A673 (cell line): ENCODE results near the gene TBC1D5. TPM values are rescaled to one million over a fixed set of nuclear protein-coding genes. Genes with fewer than 3 reads are reported as not detected.

Experiments
- BruUV-seq: library from RNA; stranded (reverse); fragments of 400-500 nt; replicated peaks from 2 replicates; lab custom pipeline; 2021; lab: Mats Ljungman, UMichigan
- CTCF ChIA-PET: fragments of 300-600 bp; sonication (Branson Sonifier 250); formaldehyde crosslinking; loops from one replicate; lab custom pipeline; 2022; ENCODE audit warnings: antibody characterized with exemption; lab: Charles Lee
- POLR2A ChIA-PET: fragments of 300-600 bp; sonication (Branson Sonifier 250); formaldehyde crosslinking; loops from one replicate; lab custom pipeline; 2022; ENCODE audit warnings: antibody characterized with exemption; ENCODE audit not compliant: low non-redundant PET; lab: Charles Lee
- DNase-seq: peaks from one replicate; pipeline ENCODE4 v3.0.0-alpha.2; 2015; ENCODE audit warnings: low spot score
- H3K27ac ChIP-seq: fragments of 200-600 bp; sonication (generic); 2 replicates; pipeline ENCODE4 v1.5.1; 2016; ENCODE audit warnings: mixed run types, low read depth, mild to moderate bottlenecking, mixed read lengths, antibody characterized with exemption, low read length; ENCODE audit not compliant: poor library complexity, severe bottlenecking
- H3K27me3 ChIP-seq: fragments of 200-600 bp; sonication (generic); replicated peaks from 2 replicates; pipeline ENCODE4 v1.6.1; 2017; ENCODE audit warnings: mixed run types, low read depth, mild to moderate bottlenecking, mixed read lengths, antibody characterized with exemption, low read length; ENCODE audit not compliant: insufficient read depth, poor library complexity
- H3K36me3 ChIP-seq: fragments of 200-600 bp; sonication (generic); 2 replicates; pipeline ENCODE4 v1.6.1; 2016; ENCODE audit warnings: mixed run types, mild to moderate bottlenecking, mixed read lengths, antibody characterized with exemption, low read length; ENCODE audit not compliant: insufficient read depth, poor library complexity, severe bottlenecking
- H3K4me1 ChIP-seq: fragments of 200-600 bp; sonication (generic); 2 replicates; pipeline ENCODE4 v1.6.1; 2017; ENCODE audit warnings: mixed run types, mild to moderate bottlenecking, mixed read lengths, antibody characterized with exemption, low read length; ENCODE audit not compliant: insufficient read depth, poor library complexity, severe bottlenecking
- H3K4me3 ChIP-seq: fragments of 200-600 bp; sonication (generic); 2 replicates; pipeline ENCODE4 v1.5.1; 2016; ENCODE audit warnings: low read depth, mixed run types, mild to moderate bottlenecking, mixed read lengths, low read length; ENCODE audit not compliant: poor library complexity, severe bottlenecking
- H3K9me3 ChIP-seq: fragments of 200-600 bp; sonication (generic); 2 replicates; pipeline ENCODE4 v1.6.1; 2016; ENCODE audit warnings: mixed run types, low read depth, mild to moderate bottlenecking, mixed read lengths, antibody characterized with exemption, low read length; ENCODE audit not compliant: poor library complexity, severe bottlenecking
- CTCF ChIP-seq: fragments of 300-800, 200-600 bp; sonication (generic); conservative IDR thresholded peaks from 2 replicates; pipeline ENCODE4 v1.5.1; 2017; ENCODE audit warnings: low read depth, mild to moderate bottlenecking, antibody characterized with exemption, low read length, moderate library complexity, mixed read lengths
- EZH2 ChIP-seq: fragments of 200-600 bp; sonication (generic); IDR thresholded peaks from 2 replicates; pipeline ENCODE4 v1.6.1; 2017; ENCODE audit warnings: borderline replicate concordance, low read depth, mild to moderate bottlenecking, mixed read lengths, antibody characterized with exemption, low read length; ENCODE audit not compliant: poor library complexity, severe bottlenecking
- intact Hi-C: fragments of 100-400 bp; cut with micrococcal nuclease; formaldehyde crosslinking; loops from one replicate; pipeline ENCODE4 v1.10.0; 2022; ENCODE audit not compliant: unreplicated experiment
- total RNA-seq: library from RNA; stranded (reverse); gene quantifications from 2 replicates; pipeline ENCODE4 v1.2.3, GENCODE V29; 2021

The TBC1D5 gene
- total RNA-seq, 1 experiment from 2014 or later, result 40.7 TPM

- Histone ChIP-seq H3K4me1 (no peaks in the 10 kb centered on the region), H3K9me3 (no peaks in the 10 kb centered on the region), H3K27me3 (no peaks in the 10 kb centered on the region), H3K36me3 (no peaks in the 10 kb centered on the region), H3K4me3 (no peak overlapping the region), H3K27ac (no peak overlapping the region)
- DNase-seq, result no peak
- POLR2A ChIA-PET, result no interaction called here
- no TSS peak for BruUV-seq
- intact Hi-C loops, result no loop called here
- CTCF ChIA-PET, result no interaction called here
- no peak for TF ChIP-seq CTCF
- TF ChIP-seq EZH2, result no peak
Observed at GRCh38 chr3:17772556-17772955, 30.1 kb upstream of the TBC1D5 start.

- intact Hi-C loops, result no loop called here
- Histone ChIP-seq H3K9me3 (no peaks in the 10 kb centered on the region), H3K4me3 (no peak overlapping the region), H3K36me3 (no peaks in the 10 kb centered on the region), H3K4me1 (no peaks in the 10 kb centered on the region), H3K27me3 (no peaks in the 10 kb centered on the region), H3K27ac (no peak overlapping the region)
- TF ChIP-seq CTCF, result no peak
- TF ChIP-seq EZH2, result no peak
- ChIA-PET CTCF (no interaction called here), POLR2A (no interaction called here)
- no peak for DNase-seq
- no TSS peak for BruUV-seq
Observed at GRCh38 chr3:17771177-17772017, 29.0 kb upstream of the TBC1D5 start.

- DNase-seq, result no peak
- no TSS peak for BruUV-seq
- ChIA-PET CTCF (no interaction called here), POLR2A (no interaction called here)
- no peak overlapping the region for H3K4me3 ChIP-seq
- intact Hi-C loops, result no loop called here
- H3K27me3 ChIP-seq, result no peaks in the 10 kb centered on the region
- H3K4me1 ChIP-seq, result no peaks in the 10 kb centered on the region
- no peaks in the 10 kb centered on the region for H3K36me3 ChIP-seq
- no peak overlapping the region for H3K27ac ChIP-seq
- H3K9me3 ChIP-seq, result no peaks in the 10 kb centered on the region
- TF ChIP-seq CTCF (no peak), EZH2 (no peak)
Observed at GRCh38 chr3:17770682-17771081, 28.3 kb upstream of the TBC1D5 start.
